Panc1 (cell line): Measurements from ENCODE around the gene SNX10. TPM values are rescaled to one million over a fixed set of nuclear protein-coding genes. Genes with fewer than 3 reads are reported as not detected.
"Not testable (repeated sequence)": the region's sequence is repeated elsewhere in the genome, so short reads cannot be mapped to it uniquely, and the experiment has no call there.

Experiments used
- ATAC-seq: fragments of 200-7000 bp; cut with Tn5 transposase; 2 replicates; pipeline ENCODE4 v1.9.1; 2020; ENCODE audit warnings: mild to moderate bottlenecking, moderate library complexity
- BruUV-seq: library from RNA; stranded (reverse); fragments of 400-500 nt; replicated peaks from 2 replicates; lab custom pipeline; 2021; lab: Mats Ljungman, UMichigan
- CTCF ChIA-PET: fragments of 300-600 bp; sonication (Branson Sonifier 250); formaldehyde crosslinking; loops from one replicate; lab custom pipeline; 2022; ENCODE audit warnings: antibody characterized with exemption; lab: Charles Lee
- POLR2A ChIA-PET: fragments of 300-600 bp; sonication (Branson Sonifier 250); formaldehyde crosslinking; loops from one replicate; lab custom pipeline; 2022; ENCODE audit warnings: antibody characterized with exemption; lab: Charles Lee
- DNase-seq: peaks from one replicate; pipeline ENCODE4 v3.0.0-alpha.2; 2010; ENCODE audit warnings: low read depth, low spot score
- H3K27ac ChIP-seq: 2 replicates; pipeline ENCODE4 v1.5.1; 2011; ENCODE audit warnings: mild to moderate bottlenecking, low read length, inconsistent platforms
- H3K27me3 ChIP-seq: fragments of 200-500 bp; sonication (Bioruptor generic); 2 replicates; pipeline ENCODE4 v1.6.0; 2014; ENCODE audit warnings: low read length, inconsistent platforms; ENCODE audit not compliant: control insufficient read depth, insufficient read depth
- H3K36me3 ChIP-seq: fragments of 200-500 bp; sonication (Bioruptor generic); 2 replicates; pipeline ENCODE4 v1.5.1; 2014; ENCODE audit warnings: inconsistent platforms, mild to moderate bottlenecking, low read length, moderate library complexity; ENCODE audit not compliant: control insufficient read depth, insufficient read depth
- H3K4me1 ChIP-seq: 2 replicates; pipeline ENCODE4 v1.5.1; 2011; ENCODE audit warnings: inconsistent platforms, mild to moderate bottlenecking, low read length, moderate library complexity; ENCODE audit not compliant: control insufficient read depth, insufficient read depth
- H3K4me3 ChIP-seq, 2 experiments: 2 replicates each; pipeline ENCODE4 v1.5.1; 2011 to 2012; ENCODE audit warnings: low read depth in 2 of 2, low read length in 2 of 2, mild to moderate bottlenecking in 2 of 2, inconsistent platforms in 1 of 2, moderate library complexity in 1 of 2
- H3K9me3 ChIP-seq: fragments of 200-500 bp; sonication (Bioruptor generic); 2 replicates; pipeline ENCODE4 v1.5.1; 2014; ENCODE audit warnings: low read depth, mild to moderate bottlenecking, inconsistent platforms, low read length, moderate library complexity; ENCODE audit not compliant: control insufficient read depth, insufficient read depth
- CTCF ChIP-seq: fragments of 450-650 bp; IDR thresholded peaks from 2 replicates; pipeline ENCODE4 v1.5.1; 2017; ENCODE audit warnings: mild to moderate bottlenecking
- POLR2AphosphoS5 ChIP-seq: IDR thresholded peaks from 2 replicates; pipeline ENCODE4 v1.6.1; 2012; ENCODE audit warnings: mild to moderate bottlenecking, low read depth, low read length, moderate library complexity
- REST ChIP-seq, 2 experiments: IDR thresholded peaks; 2 replicates each; pipeline ENCODE4 v1.6.1; 2011 to 2012; ENCODE audit warnings: low read depth in 2 of 2, control low read depth in 1 of 2, low read length in 1 of 2, mild to moderate bottlenecking in 1 of 2, moderate library complexity in 1 of 2; ENCODE audit not compliant: insufficient read depth in 1 of 2
- SIN3A ChIP-seq: IDR thresholded peaks from 2 replicates; pipeline ENCODE4 v1.6.1; 2012; ENCODE audit warnings: low read depth, mild to moderate bottlenecking, low read length, moderate library complexity, borderline replicate concordance; ENCODE audit not compliant: insufficient read depth
- TCF7L2 ChIP-seq: IDR thresholded peaks from 2 replicates; pipeline ENCODE4 v1.6.1; 2011; ENCODE audit warnings: mild to moderate bottlenecking, low read depth, low read length, inconsistent platforms
- in situ Hi-C: cut with HindIII; loops from 2 replicates; pipeline ENCODE4 v1.10.0; 2016; ENCODE audit warnings: low sequenced_read_pairs, low pct_unique_long_range_greater_than_20kb
- intact Hi-C: fragments of 100-400 bp; cut with micrococcal nuclease; formaldehyde crosslinking; loops from one replicate; pipeline ENCODE4 v1.10.0; 2022; ENCODE audit not compliant: unreplicated experiment
- total RNA-seq: library from RNA; stranded (reverse); gene quantifications from one replicate; pipeline ENCODE4 v1.2.1, GENCODE V29; 2021; ENCODE audit not compliant: unreplicated experiment

SNX10 gene
- total RNA-seq, 1 experiment from 2014 or later, result 21.8 TPM

GRCh38 chr7:26284995-26285632 lies 6.5 kb upstream of the SNX10 start:
- Histone ChIP-seq H3K27ac (no peak overlapping the region), H3K27me3 (no peaks in the 10 kb centered on the region), H3K9me3 (no peaks in the 10 kb centered on the region), H3K4me1 (no peaks in the 10 kb centered on the region), H3K4me3 (no peak overlapping the region), H3K36me3 (no peaks in the 10 kb centered on the region)
- in situ Hi-C loops (no loop called here), intact Hi-C loops (loop anchor here (5.0 to 10.0 kb wide), 2 partner anchors 73 to 100 kb away; no protein-coding TSS in a partner anchor)
- peak; percentile 95 for ATAC-seq
- DNase-seq, result peak; percentile 54
- BruUV-seq, result no TSS peak
- ChIA-PET POLR2A (interaction anchor here (0.5 to 0.8 kb wide), 3 partner anchors 89 to 130 kb away, joined by 3 read pairs; no protein-coding TSS in a partner anchor), CTCF (interaction anchor here (0.6 to 2.1 kb wide), 5 partner anchors 79 to 666 kb away, joined by 3 to 9 read pairs (median 4); no protein-coding TSS in a partner anchor)
- TF ChIP-seq POLR2AphosphoS5 (no peak), REST (IDR thresholded peaks at IDR 0.05; ENCODE audit: insufficient read depth in 1 of 2, low read depth in 2 of 2, low read length in 1 of 2) (no peak), SIN3A (no peak), CTCF (peak; percentile 77), TCF7L2 (no peak)

GRCh38 chr7:26286157-26286556 lies 5.5 kb upstream of the SNX10 start:
- no peaks in the 10 kb centered on the region for H3K9me3 ChIP-seq
- H3K4me3 ChIP-seq, result no peak overlapping the region
- in situ Hi-C loops (no loop called here), intact Hi-C loops (loop anchor here (5.0 to 10.0 kb wide), 2 partner anchors 74 to 101 kb away; no protein-coding TSS in a partner anchor)
- H3K27me3 ChIP-seq, result no peaks in the 10 kb centered on the region
- no TSS peak for BruUV-seq
- POLR2A ChIA-PET, result no interaction called here
- peaks cover 2% of the 10 kb centered on the region for H3K4me1 ChIP-seq
- no peak for ATAC-seq
- no peaks in the 10 kb centered on the region for H3K36me3 ChIP-seq
- no peak overlapping the region for H3K27ac ChIP-seq
- DNase-seq, result no peak
- CTCF ChIA-PET, result no interaction called here
- TF ChIP-seq TCF7L2 (no peak), REST (IDR thresholded peaks at IDR 0.05; ENCODE audit: insufficient read depth in 1 of 2, low read depth in 2 of 2, low read length in 1 of 2) (no peak), SIN3A (no peak), CTCF (no peak), POLR2AphosphoS5 (no peak)

GRCh38 chr7:26288126-26288525 lies 3.5 kb upstream of the SNX10 start:
- POLR2A ChIA-PET, DNase-seq, H3K27me3 ChIP-seq, H3K4me3 ChIP-seq, H3K27ac ChIP-seq, ATAC-seq, BruUV-seq, H3K9me3 ChIP-seq, H3K36me3 ChIP-seq, in situ Hi-C loops: not testable (repeated sequence)
- H3K4me1 ChIP-seq, result peaks cover 11% of the 10 kb centered on the region
- intact Hi-C loops, result loop anchor here (5.0 to 10.0 kb wide), 2 partner anchors 76 to 103 kb away; no protein-coding TSS in a partner anchor
- CTCF ChIA-PET, result interaction anchor here (0.5 to 0.7 kb wide), 3 partner anchors 71 to 1476 kb away, joined by 3 to 7 read pairs (median 5); no protein-coding TSS in a partner anchor
